HepG2 (cell line): Measurements from ENCODE around the gene PROCR. TPM values are rescaled to one million over a fixed set of nuclear protein-coding genes. Genes with fewer than 3 reads are reported as not detected.
A peak's percentile ranks its signal among the peaks of the same experiment; 100 is the strongest.

Experiments used
- PPARG ChIP-seq: conservative IDR thresholded peaks from 2 replicates; pipeline ENCODE4 v1.6.1; 2016; ENCODE audit warnings: missing biosample characterization, missing genetic modification reagents
- TBP ChIP-seq: sonication (generic); formaldehyde crosslinking; IDR thresholded peaks from 2 replicates; pipeline ENCODE4 v1.5.0; 2020; ENCODE audit warnings: missing genetic modification reagents
- TCF12 ChIP-seq, 2 experiments: fragments of 450-650 bp in 1 of 2; sonication (generic) in 1 of 2; formaldehyde crosslinking in 1 of 2; IDR thresholded peaks; 2 replicates each; pipeline versions ENCODE4 v1.6.1 to v1.8.0; 2017 to 2022; ENCODE audit warnings: antibody characterized with exemption in 1 of 2, mild to moderate bottlenecking in 1 of 2, missing genetic modification reagents in 1 of 2, moderate library complexity in 1 of 2
- TOPORS ChIP-seq: sonication (generic); formaldehyde crosslinking; IDR thresholded peaks from 2 replicates; pipeline ENCODE4 v1.8.0; 2023; ENCODE audit warnings: mild to moderate bottlenecking, missing genetic modification reagents
- XRCC5 ChIP-seq: fragments of 200-400 bp; formaldehyde crosslinking; optimal IDR thresholded peaks from 2 replicates; pipeline ENCODE3; 2017; ENCODE audit warnings: mild to moderate bottlenecking, low read length
- ZNF747 ChIP-seq: sonication (generic); formaldehyde crosslinking; IDR thresholded peaks from 2 replicates; pipeline ENCODE4 v1.8.1; 2023; ENCODE audit warnings: missing genetic modification reagents, mild to moderate bottlenecking, borderline replicate concordance
- ZSCAN21 ChIP-seq: sonication (generic); formaldehyde crosslinking; IDR thresholded peaks from 2 replicates; pipeline ENCODE4 v1.8.0; 2022; ENCODE audit warnings: mild to moderate bottlenecking, missing genetic modification reagents, moderate library complexity, borderline replicate concordance
- ZSCAN31 ChIP-seq: sonication (generic); formaldehyde crosslinking; IDR thresholded peaks from 2 replicates; pipeline ENCODE4 v1.5.0; 2020; ENCODE audit warnings: low read depth, mild to moderate bottlenecking, missing genetic modification reagents
- polyA plus RNA-seq, 8 experiments: library from polyadenylated mRNA; depleted of rRNA in 3 of 8; stranded (reverse) in 7 of 8; unstranded in 1 of 8; fragments of >200 nt; fragmentation: Illumina TruSeq in 4 of 8; extraction: Trizol in 4 of 8; gene quantifications; 2 replicates each; pipeline versions ENCODE4 v1.2.1 to v1.2.3, GENCODE V29; 2011 to 2016; ENCODE audit warnings: low read depth in 4 of 8, missing spikeins in 1 of 8, mixed read lengths in 1 of 8; ENCODE audit not compliant: insufficient read depth in 1 of 8
- total RNA-seq, 5 experiments: library from RNA; depleted of rRNA; stranded (reverse); fragments of >200 nt; fragmentation: Illumina TruSeq; extraction: Trizol; gene quantifications; 2 replicates each; pipeline ENCODE4 v1.2.3, GENCODE V29; 2016; ENCODE audit warnings: low read depth in 1 of 5
- TF ChIP-seq, protein P1 (sequence below): sonication (generic); formaldehyde crosslinking; IDR thresholded peaks from 2 replicates; pipeline ENCODE4 v1.4.0; 2020; ENCODE audit warnings: missing genetic modification reagents
- TF ChIP-seq, protein P2 (sequence below): sonication (generic); formaldehyde crosslinking; IDR thresholded peaks from 2 replicates; pipeline ENCODE4 v1.9.0; 2021; ENCODE audit warnings: mild to moderate bottlenecking, missing genetic modification reagents
- TF ChIP-seq, protein P3 (sequence below): sonication (generic); formaldehyde crosslinking; IDR thresholded peaks from 2 replicates; pipeline ENCODE4 v1.8.0; 2022; ENCODE audit warnings: mild to moderate bottlenecking, missing genetic modification reagents; ENCODE audit not compliant: insufficient replicate concordance
- TF ChIP-seq, protein P4 (sequence below): IDR thresholded peaks from 2 replicates; pipeline ENCODE4 v1.6.1; 2012; ENCODE audit warnings: low read depth, low read length, improper control_type of control experiment
- TF ChIP-seq, protein P5 (sequence below): sonication (generic); formaldehyde crosslinking; IDR thresholded peaks from 2 replicates; pipeline ENCODE4 v1.5.0; 2020; ENCODE audit warnings: missing genetic modification reagents

Gene PROCR
- total and polyA plus RNA-seq, 2 of the 13 experiments (the other 11 are each of a cell fraction or from before 2014, with no cell fraction given), result 1.4 to 1.7 TPM

DNA sequence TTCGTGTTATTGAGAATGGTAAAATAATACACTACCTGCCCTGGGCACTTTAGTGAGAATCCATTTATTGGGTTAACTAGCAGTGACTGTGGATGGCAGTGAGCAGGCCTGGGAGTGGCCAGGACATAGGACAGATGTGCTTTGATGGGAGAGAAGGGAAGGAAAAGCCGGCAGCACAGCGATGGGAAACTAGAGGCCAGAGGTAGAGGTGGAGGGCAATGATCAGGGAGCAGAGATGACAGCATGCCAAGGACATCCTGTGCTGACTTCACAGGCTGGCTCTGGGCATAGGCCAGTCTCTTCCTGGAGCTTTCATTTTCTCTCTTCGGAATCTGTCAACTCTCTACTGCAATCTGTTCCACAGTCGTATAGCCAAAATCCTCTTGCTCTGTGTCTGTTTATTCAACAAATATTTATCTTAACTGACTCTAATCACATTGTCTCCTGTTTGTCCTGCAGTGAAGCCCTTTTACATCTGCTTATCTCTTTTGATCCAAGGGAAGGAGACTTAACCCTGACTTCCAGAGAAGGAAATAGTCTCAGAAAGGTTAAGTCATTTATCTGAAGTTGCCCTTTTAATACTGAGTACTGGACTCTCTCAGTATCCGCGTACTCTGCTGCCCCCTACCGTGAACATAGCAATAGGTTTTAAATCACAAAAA lies 36.2 kb downstream of the PROCR start (continued):
- TF ChIP-seq, protein P1, sequence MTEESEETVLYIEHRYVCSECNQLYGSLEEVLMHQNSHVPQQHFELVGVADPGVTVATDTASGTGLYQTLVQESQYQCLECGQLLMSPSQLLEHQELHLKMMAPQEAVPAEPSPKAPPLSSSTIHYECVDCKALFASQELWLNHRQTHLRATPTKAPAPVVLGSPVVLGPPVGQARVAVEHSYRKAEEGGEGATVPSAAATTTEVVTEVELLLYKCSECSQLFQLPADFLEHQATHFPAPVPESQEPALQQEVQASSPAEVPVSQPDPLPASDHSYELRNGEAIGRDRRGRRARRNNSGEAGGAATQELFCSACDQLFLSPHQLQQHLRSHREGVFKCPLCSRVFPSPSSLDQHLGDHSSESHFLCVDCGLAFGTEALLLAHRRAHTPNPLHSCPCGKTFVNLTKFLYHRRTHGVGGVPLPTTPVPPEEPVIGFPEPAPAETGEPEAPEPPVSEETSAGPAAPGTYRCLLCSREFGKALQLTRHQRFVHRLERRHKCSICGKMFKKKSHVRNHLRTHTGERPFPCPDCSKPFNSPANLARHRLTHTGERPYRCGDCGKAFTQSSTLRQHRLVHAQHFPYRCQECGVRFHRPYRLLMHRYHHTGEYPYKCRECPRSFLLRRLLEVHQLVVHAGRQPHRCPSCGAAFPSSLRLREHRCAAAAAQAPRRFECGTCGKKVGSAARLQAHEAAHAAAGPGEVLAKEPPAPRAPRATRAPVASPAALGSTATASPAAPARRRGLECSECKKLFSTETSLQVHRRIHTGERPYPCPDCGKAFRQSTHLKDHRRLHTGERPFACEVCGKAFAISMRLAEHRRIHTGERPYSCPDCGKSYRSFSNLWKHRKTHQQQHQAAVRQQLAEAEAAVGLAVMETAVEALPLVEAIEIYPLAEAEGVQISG (CRISPR knock-in tag), result peak; percentile 58; the same call in 1 of the 2 replicates
- TF ChIP-seq XRCC5 (peak; percentile 44), TBP (CRISPR knock-in tag) (peak; percentile 26; the same call in 1 of the 2 replicates), ZSCAN21 (peak; percentile 16; the same call in 1 of the 2 replicates), ZNF747 (CRISPR knock-in tag) (peak; percentile 74; the same call in 1 of the 2 replicates), TCF12 (IDR thresholded peaks at IDR 0.05) (no peak), TCF12 (CRISPR knock-in tag; IDR thresholded peaks at IDR 0.05) (0 out of 2 replicates have a peak, but pooled peaks have one; percentile 44), PPARG (CRISPR knock-in tag) (peak; percentile 51), ZSCAN31 (peak; percentile 53; the same call in 1 of the 2 replicates), TOPORS (CRISPR knock-in tag) (peak; percentile 78; the same call in 1 of the 2 replicates)
- TF ChIP-seq, protein P2, sequence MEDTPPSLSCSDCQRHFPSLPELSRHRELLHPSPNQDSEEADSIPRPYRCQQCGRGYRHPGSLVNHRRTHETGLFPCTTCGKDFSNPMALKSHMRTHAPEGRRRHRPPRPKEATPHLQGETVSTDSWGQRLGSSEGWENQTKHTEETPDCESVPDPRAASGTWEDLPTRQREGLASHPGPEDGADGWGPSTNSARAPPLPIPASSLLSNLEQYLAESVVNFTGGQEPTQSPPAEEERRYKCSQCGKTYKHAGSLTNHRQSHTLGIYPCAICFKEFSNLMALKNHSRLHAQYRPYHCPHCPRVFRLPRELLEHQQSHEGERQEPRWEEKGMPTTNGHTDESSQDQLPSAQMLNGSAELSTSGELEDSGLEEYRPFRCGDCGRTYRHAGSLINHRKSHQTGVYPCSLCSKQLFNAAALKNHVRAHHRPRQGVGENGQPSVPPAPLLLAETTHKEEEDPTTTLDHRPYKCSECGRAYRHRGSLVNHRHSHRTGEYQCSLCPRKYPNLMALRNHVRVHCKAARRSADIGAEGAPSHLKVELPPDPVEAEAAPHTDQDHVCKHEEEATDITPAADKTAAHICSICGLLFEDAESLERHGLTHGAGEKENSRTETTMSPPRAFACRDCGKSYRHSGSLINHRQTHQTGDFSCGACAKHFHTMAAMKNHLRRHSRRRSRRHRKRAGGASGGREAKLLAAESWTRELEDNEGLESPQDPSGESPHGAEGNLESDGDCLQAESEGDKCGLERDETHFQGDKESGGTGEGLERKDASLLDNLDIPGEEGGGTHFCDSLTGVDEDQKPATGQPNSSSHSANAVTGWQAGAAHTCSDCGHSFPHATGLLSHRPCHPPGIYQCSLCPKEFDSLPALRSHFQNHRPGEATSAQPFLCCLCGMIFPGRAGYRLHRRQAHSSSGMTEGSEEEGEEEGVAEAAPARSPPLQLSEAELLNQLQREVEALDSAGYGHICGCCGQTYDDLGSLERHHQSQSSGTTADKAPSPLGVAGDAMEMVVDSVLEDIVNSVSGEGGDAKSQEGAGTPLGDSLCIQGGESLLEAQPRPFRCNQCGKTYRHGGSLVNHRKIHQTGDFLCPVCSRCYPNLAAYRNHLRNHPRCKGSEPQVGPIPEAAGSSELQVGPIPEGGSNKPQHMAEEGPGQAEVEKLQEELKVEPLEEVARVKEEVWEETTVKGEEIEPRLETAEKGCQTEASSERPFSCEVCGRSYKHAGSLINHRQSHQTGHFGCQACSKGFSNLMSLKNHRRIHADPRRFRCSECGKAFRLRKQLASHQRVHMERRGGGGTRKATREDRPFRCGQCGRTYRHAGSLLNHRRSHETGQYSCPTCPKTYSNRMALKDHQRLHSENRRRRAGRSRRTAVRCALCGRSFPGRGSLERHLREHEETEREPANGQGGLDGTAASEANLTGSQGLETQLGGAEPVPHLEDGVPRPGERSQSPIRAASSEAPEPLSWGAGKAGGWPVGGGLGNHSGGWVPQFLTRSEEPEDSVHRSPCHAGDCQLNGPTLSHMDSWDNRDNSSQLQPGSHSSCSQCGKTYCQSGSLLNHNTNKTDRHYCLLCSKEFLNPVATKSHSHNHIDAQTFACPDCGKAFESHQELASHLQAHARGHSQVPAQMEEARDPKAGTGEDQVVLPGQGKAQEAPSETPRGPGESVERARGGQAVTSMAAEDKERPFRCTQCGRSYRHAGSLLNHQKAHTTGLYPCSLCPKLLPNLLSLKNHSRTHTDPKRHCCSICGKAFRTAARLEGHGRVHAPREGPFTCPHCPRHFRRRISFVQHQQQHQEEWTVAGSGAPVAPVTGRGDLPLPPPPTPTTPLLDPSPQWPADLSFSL, result peak; percentile 90
- TF ChIP-seq, protein P3, sequence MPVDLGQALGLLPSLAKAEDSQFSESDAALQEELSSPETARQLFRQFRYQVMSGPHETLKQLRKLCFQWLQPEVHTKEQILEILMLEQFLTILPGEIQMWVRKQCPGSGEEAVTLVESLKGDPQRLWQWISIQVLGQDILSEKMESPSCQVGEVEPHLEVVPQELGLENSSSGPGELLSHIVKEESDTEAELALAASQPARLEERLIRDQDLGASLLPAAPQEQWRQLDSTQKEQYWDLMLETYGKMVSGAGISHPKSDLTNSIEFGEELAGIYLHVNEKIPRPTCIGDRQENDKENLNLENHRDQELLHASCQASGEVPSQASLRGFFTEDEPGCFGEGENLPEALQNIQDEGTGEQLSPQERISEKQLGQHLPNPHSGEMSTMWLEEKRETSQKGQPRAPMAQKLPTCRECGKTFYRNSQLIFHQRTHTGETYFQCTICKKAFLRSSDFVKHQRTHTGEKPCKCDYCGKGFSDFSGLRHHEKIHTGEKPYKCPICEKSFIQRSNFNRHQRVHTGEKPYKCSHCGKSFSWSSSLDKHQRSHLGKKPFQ (CRISPR knock-in tag), result peak; percentile 15
- TF ChIP-seq, protein P4, sequence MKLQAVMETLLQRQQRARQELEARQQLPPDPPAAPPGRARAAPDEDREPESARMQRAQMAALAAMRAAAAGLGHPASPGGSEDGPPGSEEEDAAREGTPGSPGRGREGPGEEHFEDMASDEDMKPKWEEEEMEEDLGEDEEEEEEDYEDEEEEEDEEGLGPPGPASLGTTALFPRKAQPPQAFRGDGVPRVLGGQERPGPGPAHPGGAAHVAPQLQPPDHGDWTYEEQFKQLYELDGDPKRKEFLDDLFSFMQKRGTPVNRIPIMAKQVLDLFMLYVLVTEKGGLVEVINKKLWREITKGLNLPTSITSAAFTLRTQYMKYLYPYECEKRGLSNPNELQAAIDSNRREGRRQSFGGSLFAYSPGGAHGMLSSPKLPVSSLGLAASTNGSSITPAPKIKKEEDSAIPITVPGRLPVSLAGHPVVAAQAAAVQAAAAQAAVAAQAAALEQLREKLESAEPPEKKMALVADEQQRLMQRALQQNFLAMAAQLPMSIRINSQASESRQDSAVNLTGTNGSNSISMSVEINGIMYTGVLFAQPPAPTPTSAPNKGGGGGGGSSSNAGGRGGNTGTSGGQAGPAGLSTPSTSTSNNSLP, result peak; percentile 74
- TF ChIP-seq, protein P5, sequence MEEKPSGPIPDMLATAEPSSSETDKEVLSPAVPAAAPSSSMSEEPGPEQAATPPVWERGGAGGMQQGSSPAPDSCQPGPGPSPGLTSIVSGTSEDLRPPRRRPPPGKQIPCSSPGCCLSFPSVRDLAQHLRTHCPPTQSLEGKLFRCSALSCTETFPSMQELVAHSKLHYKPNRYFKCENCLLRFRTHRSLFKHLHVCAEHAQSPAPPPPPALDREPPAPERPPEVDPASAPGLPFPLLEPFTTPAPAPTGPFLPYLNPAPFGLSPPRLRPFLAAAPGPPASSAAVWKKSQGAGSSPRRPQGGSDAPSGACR (CRISPR knock-in tag), result no peak
